Stimulated activated CD4-positive, alpha-beta T cell treated with anti-CD3 and anti-CD28 coated beads, Interleukin-15, amount 100 ng/mL, for 48 hours (primary cell): ENCODE measurements around the gene AP3B2.

ENCODE experiments used
- DNase-seq, 2 donors: peaks; one replicate each; pipeline ENCODE4 v3.0.0-alpha.2; 2020; ENCODE audit warnings: low read depth in 2 of 2

Gene AP3B2

DNA sequence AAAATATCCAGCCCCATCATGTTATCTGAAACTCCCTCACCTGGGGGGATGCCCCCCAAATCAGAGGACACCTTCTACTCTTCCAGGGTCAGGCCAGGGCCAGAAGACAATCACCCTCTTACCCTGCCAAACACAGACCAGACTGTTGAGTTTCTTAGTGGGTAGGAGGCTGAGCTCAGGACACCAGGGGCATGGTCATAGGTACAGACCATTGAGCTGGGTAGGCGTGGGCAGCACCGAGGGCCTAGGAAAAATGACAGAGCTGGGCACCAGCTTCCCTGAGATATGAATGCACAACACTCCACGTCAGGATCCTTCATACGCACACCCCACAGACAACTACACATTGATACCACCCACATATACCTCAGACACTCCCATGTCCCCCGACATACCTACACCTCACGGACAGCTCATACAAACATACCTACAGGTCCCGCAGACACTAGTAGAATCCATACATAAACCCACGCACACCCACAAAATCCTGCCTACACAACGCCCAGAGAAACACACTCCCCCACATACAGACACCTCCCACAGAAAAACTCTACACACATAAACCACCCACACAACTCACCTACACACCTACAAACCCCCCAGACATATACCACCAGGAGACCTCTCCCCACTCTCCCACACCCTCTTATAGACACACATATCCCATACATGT, 11.8 kb downstream of the AP3B2 start:
- no peak for DNase-seq

DNA sequence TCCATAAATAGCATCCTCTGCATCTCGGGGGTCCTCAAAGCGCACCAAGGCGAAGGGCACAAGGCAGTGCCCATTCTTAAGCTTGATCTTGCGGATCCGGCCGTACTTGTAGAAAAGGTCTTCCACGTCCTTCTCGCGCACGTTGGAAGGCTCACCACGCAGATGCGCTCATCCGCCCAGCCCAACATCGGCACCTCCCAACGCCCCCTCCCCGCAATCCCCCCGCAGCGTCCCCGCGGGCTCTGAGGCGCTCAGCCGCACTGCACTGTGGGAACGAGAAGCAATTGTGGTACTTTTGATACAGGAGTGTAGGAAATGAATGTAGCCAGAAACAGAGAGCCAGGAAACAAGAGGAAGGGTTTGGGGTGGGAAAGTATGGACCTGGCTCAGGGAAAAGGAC, 17.5 kb downstream of the AP3B2 start:
- no peak for DNase-seq

DNA sequence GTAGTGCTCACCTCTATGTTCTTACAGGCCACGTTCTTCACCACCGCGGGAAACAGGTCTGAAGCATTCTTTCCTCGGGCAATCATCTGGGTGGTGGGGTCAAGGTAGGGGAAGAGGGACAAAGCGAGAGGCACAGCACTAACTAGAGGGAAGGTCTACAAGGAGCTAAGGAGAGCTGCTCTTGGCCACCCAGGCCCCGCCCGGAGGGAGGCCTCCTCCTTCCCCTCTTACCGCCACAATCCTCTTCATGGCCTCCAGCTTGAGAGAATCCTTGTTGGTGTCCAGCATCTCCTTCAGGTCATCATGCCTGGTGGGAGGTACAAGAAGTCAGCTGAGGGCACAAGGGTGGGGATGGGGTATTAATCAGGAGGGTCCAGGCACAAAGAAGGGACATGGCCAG, 20.5 kb downstream of the AP3B2 start:
- no peak for DNase-seq

DNA sequence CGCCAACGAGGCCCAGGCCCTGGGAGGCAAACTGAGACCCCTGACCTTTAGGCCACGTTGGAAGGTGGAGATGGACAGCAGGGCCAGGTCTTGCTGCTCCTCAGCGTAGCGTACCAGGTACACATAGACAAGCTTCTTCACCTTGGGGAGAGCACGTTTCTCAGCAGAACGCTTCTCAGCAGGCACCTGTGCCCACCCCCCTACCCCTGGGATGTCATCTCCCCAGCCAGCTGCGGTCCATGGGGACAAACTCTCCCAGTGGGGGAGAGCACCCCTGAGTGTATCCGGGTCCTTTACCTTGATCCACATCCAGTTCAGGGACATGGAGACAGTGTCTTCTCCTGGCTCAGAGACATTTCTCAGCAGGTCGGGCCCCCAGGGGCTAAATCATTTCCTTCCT, 21.0 kb downstream of the AP3B2 start:
- no peak for DNase-seq

DNA sequence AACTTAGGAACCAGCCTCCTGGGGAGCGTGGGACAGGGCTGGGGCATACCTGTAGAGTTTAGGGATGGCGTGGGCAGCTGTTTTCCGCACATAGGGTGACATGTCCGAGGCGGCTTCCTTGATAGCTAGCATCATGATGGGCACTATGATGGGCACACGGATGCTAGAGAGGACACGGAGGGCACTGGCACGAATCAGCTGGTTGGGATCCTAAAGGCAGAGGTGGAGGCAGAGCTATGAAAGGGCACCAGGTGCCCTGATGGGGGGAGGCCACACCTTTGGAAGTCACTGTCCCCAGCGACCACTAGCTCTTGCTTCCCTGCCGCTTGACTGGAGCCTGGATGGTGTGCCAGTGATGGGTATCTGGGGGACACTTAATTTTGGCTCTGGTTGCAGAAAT, 28.3 kb downstream of the AP3B2 start:
- no peak for DNase-seq

DNA sequence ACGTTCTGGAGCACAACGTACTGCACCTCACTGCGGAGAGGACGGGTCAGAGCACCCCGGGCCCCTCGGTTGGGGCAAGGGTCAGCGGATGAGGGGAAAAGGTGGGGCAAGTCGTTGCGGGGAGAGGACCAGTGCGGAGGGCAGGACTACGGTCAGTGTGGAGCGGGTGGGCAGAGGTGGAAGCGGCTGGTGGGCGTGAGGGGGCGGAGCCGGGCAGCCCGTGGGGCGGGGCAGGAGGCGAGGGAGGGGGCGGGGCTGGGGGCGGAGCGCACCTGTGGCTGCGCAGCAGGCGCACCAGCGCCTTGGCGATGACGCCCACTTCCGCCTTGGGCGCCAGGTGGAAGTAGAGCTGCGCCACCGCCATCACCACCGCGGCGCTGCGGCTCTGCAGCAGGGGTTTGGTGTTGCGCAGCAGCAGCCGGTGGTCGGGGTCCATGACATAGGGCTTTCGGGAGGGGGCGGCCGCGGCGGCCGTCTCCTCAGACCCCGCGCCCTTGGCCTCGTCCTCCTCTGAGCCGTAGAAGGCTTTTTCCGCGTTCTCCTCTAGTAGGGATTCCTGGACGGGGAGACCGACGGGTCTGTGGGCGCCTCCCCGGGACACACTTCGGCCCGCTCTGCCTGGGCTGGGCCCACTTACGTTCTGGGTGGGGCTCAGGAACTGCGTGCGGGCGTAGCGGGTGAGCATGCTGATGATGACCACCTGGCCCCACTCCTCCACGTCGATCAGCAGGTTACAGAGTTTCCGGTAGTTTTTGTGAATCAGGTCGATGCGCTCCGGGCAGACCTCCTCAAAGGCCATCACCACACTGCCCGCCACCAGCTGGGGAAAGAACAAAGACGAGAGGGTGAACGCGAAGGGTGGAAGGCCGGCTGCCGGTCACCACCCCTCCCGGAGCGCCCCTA, 29.2 kb downstream of the AP3B2 start:
- DNase-seq, result peak; percentile 61 to 63

DNA sequence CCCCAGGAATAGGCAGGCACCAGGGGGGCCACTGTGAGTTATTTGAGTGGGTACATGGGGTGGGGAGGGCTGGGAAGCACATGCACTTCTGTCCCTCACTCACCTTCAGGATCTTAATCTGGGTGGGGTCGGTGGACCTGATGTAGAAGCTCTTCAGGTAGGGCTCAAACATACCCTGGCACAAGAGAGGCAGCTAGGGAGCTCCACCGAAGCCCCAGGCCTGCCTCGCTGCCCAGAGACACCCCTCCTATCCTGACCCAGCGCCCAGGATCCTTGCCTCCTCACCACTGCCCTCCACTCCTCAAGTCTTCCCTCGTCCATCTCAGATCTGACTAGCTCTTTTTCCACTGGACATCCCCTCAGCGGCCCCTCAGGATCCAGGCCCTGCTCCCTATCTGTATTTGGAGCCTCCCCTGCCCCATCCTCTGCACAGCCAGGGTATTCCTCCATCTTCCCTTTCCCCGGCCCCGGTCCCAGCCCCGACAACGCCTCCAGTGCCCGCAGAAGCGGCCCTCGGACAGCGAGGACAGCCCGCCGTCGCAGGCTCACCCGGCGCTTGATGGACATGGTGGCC, 30.0 kb downstream of the AP3B2 start:
- no peak for DNase-seq

DNA sequence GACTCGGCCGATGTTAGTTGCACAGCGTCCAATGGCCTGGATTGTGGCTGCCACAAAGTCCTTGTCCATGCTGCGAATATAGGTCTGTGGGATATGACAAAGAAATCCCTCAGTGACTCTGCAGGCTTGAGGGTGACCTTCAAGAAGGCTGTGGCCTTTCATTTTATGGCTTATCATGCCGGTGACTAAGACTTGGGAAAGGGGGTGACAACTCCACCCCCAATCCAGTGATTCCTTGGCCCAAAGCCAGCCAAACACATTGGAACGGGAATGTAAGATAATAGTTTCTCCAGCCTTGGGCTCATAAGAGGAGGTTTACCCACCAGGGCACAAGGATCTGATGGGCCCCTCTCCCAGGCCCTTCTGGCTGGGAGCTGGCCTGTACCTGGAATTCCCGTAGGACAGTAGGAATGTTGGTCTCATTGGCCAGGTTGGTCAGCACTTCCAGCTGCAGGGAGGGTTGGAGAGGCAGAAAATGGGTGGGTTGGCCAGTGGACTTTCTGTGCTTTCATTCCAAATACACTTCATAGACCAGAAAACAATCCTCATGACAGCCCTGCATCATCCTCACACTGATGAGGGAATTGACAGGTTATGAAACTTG, 31.9 kb downstream of the AP3B2 start:
- DNase-seq, result no peak

DNA sequence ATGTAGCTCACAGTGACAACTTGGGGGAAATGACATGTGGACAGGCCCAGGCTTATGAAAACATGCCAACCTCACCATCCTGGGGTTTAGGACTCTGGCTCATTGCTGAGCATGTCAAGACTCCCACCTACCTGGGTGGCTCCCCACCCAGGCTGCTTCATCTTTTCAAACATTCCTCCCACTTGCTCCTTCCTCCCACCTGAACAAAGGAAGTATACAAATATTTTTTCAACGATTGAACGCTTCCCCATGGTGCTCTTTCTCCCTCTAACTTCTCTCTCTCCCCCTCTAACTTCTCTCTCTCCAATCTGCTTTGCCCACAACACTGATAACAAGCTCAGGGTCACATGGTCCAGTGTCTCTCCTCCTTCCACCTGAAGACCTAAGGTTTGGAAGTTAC, 34.8 kb downstream of the AP3B2 start:
- DNase-seq, result no peak

DNA sequence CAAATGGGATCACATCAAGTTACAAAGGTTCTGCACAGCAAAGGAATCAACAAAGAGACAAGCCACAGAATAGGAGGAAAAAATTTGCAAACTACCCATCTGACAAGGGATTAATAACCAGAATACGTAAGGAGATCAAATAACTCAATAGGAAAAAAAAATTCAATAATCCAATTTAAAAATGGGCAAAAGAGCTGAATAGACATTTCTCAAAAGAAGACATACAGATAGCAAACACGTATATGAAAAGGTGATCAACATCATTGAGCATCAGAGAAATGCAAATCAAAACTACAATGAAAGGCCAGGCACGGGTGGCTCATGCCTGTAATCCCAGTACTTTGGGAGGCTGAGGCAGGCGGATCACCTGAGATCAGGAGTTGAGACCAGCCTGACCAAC, 39.0 kb downstream of the AP3B2 start:
- DNase-seq, result no peak

DNA sequence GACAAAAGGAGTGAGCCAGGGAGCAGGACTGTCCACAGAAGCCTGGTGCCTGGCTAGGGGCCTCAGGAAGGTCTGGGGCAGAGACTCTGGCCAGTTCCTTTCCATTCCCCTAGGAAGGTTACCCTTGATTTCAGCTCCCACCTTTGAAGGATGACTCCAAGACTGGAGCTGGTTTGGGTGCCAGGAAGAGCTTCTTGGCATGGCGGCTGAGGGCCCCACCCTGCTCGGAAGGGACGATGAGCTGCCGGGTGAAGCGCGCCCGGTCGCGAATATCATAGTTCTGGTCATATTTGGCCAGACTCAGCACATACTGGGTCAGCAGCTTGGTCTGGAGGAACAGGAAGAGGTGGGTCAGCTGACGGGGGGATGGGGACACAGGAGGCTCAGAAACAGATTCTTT, 43.1 kb downstream of the AP3B2 start:
- no peak for DNase-seq

DNA sequence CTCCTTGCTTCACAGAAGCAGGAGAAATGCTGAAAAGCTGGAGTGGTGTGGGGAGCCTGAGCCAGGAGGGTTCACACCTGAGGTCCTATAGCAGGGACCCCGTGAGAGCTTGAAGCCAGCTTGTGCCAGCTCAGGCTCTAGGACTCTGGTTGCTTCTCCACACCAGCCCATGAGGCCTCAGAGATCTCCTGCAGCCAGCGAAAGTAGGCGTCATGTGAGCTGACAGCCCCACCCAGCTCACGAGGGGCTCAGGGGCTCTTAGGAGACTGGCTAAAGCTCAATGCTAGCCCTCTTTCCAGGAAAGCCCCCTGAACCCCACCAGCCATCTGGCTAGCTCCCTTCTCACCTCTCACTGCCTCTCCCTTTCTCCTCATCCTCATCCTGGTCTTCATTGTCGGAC, 45.7 kb downstream of the AP3B2 start:
- DNase-seq, result no peak

DNA sequence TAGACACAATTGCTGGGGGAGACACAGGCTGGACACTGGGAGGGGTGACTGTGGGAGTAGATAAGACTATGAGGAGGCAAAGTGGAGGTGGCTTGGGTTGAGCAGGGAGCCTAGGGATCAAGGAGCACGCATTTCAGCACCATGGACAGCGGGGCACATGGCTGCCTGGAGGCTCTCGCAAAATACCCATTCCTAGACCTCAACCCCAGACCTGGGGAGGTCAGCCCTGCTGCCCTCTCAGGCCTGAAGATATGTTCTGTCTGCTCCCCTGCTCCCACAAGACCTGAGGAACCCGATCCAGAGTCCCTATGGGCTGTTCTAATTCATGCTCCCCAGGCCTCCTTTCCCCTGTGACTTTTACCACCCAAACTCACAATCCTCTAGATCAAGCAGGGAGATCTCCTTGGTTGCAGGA, 46.5 kb downstream of the AP3B2 start:
- DNase-seq, result no peak

DNA sequence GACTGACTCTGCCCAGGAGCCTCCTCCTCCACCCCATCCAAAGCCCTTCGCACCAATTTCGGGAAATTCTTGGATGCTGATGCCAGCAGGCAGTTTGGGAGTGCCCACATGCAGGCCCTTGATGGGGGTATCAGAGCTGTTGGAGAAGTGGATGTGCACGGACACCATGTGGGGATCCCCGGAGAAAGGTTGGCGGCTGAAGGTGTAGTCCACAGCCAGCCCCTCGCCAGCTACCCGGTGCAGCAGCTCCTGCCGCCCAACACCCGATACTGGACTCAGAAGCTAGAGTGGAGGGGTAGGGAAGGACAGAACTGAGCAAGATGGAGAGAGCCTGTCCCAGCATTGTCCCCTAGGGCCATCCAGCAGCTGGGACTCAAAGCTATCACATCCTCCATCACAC, 47.0 kb downstream of the AP3B2 start:
- no peak for DNase-seq

DNA sequence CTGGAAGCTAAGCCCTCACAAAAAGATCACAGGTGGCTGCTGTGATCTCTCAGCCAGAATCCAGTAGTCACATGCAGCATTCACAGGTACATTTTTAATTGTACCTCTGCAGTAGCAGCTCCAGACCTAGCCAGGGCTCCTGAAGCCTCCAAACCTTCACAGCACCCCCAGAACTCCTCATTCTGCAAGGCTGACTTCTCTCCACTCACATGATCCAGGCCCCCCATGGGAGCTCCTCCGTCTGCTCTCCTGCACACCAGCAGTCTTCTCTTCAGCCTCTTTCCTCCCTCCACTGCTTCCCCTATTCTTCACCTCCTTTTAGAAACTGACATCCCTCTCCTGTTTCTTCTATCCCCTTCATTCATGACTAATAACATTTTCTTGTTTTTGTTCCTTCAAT, 49.3 kb downstream of the AP3B2 start:
- no peak for DNase-seq

DNA sequence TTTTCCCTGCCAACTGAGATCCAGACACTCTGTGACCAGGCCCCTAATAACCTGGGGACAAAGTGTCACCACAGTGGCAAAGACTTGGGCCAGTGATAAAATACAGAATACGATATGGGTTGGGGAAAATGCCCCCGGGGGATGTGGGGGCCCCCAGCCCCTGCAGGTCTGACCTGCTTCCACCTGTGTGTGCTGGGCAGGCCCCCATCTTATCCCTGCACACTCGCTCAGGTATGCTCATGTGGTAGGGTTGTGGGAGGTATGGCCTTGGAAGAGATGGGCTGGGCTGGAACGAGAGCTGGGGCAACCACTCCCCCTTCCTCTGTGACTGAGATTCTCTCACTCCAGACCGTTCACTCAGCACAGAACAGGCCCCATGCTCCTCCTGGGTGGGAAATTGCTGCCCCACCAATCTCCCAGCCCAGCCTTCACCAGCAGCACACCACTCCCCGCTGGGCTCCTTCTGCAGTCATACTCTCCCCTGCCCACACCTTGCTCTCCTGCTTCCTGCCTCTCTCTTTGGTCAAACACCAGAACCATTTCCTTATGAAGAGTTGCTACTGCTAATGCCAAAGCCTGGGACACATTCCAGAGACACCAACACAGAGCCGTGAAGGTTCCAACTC, 52.9 kb downstream of the AP3B2 start:
- DNase-seq, result no peak

DNA sequence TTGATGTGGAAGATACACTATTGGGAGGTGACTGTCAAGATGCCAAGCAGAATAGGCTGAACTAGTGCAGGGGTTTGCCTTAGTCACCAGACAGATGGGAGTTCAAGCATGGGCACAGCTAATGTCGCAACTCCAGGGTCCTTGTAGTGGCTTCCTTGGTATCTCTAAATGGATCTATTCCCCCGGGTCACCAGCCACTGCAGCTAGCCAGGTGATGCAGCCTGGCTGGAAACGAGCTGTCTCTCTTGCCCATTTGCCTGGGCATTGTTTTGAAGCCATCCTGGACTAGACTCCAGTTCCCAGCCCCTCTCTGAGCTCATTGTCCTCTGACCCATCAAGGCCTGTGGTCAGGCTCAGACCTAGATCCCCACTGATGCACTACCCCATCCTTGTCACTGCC, 54.1 kb downstream of the AP3B2 start:
- DNase-seq, result no peak

DNA sequence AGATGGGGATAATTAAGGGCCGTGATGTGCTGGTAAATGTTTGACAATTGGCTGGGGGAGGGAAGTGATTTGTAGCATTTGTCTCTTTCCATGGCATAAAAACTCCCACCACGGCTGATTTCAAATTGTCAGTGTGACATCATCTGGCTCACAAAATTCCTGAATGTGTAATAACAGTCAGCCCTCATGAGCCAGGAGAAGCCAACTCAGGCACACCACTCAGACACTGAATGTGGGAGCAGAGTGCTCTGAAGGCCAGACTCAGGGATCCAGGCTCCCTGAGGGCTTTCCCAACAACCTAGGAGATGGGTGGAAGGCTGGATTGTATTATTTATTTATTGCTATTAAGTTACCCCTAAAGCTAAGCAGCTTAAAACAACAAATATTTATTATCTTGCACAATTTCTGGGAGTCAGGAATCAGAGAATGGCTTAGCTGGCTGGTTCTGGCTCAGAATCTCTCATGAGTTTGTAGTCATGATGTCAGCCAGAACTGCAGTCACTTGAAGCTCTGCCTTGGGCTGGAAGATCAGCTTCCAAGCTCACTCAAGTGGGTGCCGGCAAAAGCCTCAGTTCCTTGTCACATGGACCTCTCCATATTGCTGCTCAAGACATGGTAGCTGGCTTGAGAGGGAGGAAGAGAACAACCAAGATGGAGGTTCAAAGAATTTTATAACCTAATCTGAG, 56.0 kb downstream of the AP3B2 start:
- no peak for DNase-seq

DNA sequence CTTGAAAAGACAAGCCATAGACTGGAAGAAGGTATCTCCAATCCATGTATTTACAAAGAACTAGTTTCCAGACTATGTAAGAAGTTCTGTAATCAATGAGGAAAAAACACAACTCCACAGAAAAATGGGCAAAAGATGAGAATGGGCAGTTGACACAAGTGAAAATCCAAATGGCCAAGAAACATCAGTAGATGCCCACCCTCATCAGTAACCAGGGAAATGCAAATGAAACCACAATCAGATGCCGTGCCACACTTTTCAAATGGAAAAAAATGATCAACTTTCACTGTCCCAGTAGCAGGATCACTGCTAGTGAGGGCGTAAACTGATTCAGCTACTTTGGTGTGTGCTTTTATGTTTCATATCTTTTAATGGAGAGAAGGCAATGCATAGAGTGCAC, 58.0 kb downstream of the AP3B2 start:
- DNase-seq, result no peak

DNA sequence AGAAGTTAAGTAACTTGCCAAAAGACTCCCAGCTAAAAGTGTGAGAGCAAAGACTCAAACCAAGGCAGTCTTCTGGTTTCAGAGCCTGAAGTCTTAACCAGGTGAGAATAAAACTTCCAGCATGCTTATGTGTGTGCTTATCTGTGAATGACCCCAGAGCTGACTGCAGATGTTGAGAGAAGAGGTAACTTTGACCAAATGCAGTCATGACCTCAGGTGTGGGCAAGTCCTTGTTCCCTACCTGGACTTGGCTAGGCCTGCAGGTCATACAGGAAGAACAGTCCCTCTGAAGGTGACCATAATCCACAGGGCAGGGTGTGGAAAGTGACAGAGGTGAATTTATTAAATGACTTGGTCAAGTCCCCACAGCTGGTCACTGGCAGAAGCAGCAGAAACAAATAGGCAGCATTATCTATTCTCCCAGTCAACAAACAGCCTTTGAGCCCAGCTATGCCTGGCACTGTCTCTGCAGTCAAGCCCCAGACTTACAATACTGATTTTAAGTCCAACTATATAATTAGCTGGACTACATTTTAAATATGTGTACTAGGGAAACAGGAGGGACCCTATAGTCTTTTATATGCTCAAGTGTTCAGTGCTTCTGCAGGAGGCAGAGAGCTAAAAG, 59.5 kb downstream of the AP3B2 start:
- no peak for DNase-seq
